UCSD-AML1 (cell line): ENCODE measurements around the gene GARNL3.

ENCODE experiments used
- DNase-seq: peaks from one replicate; lab custom pipeline; 2025; ENCODE audit not compliant: unreplicated experiment; lab: John Stamatoyannopoulos, UW

The GARNL3 gene

GRCh38 chr9:127423476-127423933, 158.9 kb downstream of the GARNL3 start:
- DNase-seq = no peak

DNA sequence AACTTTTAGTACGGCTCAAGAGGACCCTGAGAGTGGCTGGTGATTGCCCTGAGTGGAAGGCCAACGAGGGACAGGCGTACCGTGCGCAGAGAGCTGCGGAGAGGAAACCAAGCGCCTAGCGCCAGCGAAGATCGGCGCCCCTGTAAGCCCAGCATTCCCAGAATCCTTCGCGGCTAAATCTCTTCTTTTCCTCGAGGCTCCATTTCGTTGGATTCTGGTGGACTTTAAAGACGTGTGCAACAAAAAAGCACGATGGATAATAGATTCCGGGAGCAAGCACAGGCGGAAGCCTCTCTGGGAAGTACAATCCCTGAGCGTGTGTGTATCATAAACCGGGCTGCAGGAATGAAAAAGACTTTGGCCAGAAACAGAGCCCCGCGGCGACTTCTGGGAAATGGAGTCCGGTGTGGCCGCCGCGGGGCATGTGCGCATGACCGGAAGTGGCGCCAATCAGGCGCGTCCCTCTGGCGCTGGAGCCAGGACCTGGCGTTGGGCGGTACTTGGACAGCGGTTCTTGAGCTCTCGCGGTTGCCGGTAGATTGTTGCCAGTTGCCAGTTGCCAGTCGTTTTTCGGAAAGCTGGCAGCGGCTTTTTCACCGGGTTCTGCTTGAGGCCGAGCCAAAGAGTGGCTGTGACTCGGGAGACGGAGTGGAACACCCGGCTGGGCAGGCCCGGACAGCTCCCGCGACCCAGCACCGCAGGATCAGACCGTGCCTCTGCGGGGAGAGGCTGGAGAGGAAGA, 159.5 kb downstream of the GARNL3 start, which contains the start of gene ZNF79:
Gene ZNF79 (plus strand): TSS at position 449 of the 742 bp plus-strand sequence. CDS start 406 bp downstream, outside the sequence.
- DNase-seq = peak; percentile 91

DNA sequence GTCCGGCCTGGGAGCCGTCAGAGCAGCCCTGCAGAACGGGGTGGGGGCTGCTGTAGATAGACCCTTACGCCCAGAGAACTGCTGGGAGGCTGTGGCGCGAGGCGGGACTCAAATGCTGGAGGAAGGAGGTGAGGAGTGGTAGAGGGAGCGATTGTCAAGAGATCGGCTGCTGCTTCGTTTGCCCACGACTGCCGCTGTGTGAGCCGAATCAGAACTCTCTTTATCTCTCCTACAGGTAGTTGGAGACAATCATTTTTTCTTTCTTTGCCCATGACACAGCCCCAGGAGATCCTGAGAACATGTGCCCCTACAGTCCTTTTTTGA, 160.1 kb downstream of the GARNL3 start:
- DNase-seq = no peak

- DNase-seq = no peak
These were observed 162.2 kb downstream of the GARNL3 start for GRCh38 chr9:127426756-127427155.

DNA sequence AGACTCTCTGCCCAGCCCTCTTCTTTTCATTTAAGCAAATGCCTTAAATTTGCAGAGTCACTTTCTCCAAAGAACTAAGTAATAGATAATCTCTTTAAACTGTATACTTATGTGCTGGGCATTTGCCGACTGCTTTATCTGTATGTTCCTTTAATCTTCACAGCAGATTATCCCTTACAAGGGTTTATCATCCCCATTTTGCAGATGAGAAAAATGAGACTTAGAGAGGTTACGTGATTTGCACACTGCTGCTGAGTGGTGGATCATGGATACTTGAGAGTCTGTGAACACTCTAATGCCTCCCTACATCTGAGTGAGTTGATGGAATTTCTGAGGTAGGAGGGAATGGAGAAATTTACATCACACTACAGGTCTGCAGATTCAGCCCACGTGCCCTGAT, 163.8 kb downstream of the GARNL3 start:
- no peak for DNase-seq

DNA sequence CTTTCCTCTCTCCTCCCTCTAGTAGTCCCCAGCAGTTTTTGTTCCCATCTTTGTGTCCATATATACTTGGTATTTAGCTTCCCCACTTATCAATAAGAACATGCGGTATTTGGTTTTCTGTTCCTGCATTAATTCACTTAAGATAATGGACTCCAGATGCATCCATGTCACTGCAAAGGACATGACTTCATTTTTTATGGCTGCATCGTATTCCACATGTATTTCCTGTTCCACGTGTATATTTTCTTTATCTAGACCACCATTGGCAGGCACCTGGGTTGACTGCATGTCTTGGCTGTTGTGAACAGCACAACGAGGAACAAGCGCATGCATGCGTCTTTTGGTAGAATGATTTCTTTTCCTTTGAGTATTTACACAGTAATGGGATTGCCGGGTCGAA, 165.8 kb downstream of the GARNL3 start:
- no peak for DNase-seq

DNA sequence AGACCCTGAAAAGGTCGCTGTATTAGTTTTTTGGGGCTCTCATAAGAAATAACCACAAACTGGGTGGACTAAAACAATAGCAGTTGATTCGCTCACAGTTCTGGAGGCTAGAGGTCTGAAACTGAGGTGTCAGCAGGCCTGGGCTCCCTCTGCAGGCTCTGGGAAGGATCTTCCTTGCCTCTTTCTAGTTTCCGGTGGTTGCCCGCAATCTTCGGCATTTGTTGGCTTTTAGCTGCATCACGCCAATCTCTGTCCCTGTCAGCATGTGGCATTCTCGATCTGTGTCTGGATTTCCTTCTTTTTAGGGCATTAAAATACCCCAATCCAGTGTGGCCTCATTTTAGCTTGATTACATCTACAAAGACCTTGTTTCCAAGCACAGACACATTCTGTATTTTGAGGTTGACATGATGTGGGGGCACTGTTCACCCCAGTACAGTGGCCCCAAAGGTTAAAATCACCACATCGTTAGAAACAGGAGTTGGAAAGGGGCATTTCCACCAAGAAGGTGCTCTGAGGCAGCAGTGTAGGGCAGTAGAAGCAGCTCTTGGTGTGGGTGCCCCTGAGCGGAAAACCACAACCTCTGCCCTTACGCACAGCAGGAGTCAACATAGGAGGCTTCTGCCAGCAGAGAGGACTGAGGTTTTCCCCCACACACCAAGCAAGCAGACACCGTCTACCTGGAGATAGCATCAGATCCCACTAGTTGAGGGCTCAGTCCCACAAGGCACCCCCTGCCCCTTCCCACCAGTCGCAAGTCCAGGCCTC, 173.1 kb downstream of the GARNL3 start:
- DNase-seq = no peak

DNA sequence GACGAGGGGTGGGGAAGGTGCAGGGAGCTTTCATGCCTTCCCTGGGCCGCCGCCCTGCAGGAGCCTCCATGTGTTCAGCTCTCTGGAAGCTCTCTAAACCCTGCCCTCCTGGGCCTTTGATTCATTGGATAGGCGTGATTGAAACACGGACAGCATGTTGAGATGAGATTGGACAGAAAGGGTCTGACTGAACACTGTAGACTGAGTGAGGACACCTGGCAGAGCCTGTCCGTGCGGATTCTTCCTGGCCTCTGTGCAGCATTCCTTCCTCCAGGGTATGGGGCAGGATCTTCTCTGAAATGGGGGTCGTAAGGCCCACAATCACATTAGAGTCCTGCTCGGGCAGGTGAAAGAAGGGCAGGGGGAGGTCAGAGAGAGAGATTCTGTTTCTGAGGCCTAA, 173.8 kb downstream of the GARNL3 start:
- DNase-seq = no peak
